Glutamatergic neuron (in vitro differentiated cells): ENCODE measurements around the gene LMF2. TPM values are rescaled to one million over a fixed set of nuclear protein-coding genes. Genes with fewer than 3 reads are reported as not detected.

Experiments used
- DNase-seq: peaks from one replicate; pipeline ENCODE4 v3.0.0; 2022
- H3K27ac Mint-ChIP-seq: one replicate; pipeline ENCODE4 v1.8.0; 2020; ENCODE audit warnings: mild to moderate bottlenecking, mixed read lengths, inconsistent platforms; ENCODE audit not compliant: unreplicated experiment
- H3K27me3 Mint-ChIP-seq: one replicate; pipeline ENCODE4 v1.8.0; 2020; ENCODE audit warnings: mild to moderate bottlenecking, moderate library complexity, mixed read lengths, inconsistent platforms; ENCODE audit not compliant: unreplicated experiment
- H3K36me3 Mint-ChIP-seq: one replicate; pipeline ENCODE4 v1.8.0; 2020; ENCODE audit warnings: mild to moderate bottlenecking, mixed read lengths, inconsistent platforms; ENCODE audit not compliant: unreplicated experiment
- H3K4me1 Mint-ChIP-seq: one replicate; pipeline ENCODE4 v1.8.0; 2020; ENCODE audit warnings: mild to moderate bottlenecking, low read depth, mixed read lengths, inconsistent platforms; ENCODE audit not compliant: unreplicated experiment
- H3K4me3 Mint-ChIP-seq: one replicate; pipeline ENCODE4 v1.8.0; 2020; ENCODE audit warnings: mild to moderate bottlenecking, mixed read lengths, inconsistent platforms; ENCODE audit not compliant: unreplicated experiment
- H3K9me3 Mint-ChIP-seq: one replicate; pipeline ENCODE4 v1.8.0; 2020; ENCODE audit warnings: mild to moderate bottlenecking, moderate library complexity, mixed read lengths, inconsistent platforms; ENCODE audit not compliant: unreplicated experiment
- CTCF ChIP-seq: fragments of 200-600 bp; sonication (generic); IDR thresholded peaks from one replicate; pipeline ENCODE4 v1.5.0; 2021; ENCODE audit not compliant: partially characterized antibody, unreplicated experiment
- total RNA-seq: library from RNA; stranded (reverse); fragmentation: NEBNext Ultra II Directional; extraction: Animal tissue kit (Norgen Biotek cat#: 25700); gene quantifications from one replicate; pipeline ENCODE4 v1.2.1, GENCODE V29; 2021; ENCODE audit not compliant: unreplicated experiment

LMF2 gene
- total RNA-seq, 1 donor from 2014 or later = 62.2 TPM

DNA sequence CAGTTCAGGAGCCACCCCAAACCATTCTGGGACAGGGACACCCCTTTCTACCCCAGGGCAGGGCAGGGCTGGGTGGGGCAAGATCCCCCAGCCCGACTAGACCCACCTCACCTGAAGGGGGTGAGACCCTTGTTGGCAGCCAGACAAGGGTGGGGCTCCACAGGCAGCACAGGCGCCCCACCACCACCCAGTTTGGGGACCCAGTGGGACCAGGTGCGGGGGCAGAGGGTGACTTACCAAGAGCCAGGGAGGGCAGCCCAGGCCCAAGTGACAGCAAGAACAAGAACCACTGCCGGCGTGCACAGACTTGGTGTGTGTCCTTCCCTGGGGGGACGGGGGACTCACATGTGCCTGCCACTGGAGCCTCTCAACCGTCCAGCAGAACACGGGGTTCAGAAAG is 23.9 kb downstream of the LMF2 start:
- H3K27ac Mint-ChIP-seq = no peak overlapping the region
- DNase-seq = peak; percentile 11
- H3K9me3 Mint-ChIP-seq = peaks cover 12% of the 10 kb centered on the region
- no peaks in the 10 kb centered on the region for H3K4me1 Mint-ChIP-seq
- H3K4me3 Mint-ChIP-seq = no peak overlapping the region
- H3K36me3 Mint-ChIP-seq = no peaks in the 10 kb centered on the region
- TF ChIP-seq CTCF = no peak
- peaks cover 18% of the 10 kb centered on the region for H3K27me3 Mint-ChIP-seq

DNA sequence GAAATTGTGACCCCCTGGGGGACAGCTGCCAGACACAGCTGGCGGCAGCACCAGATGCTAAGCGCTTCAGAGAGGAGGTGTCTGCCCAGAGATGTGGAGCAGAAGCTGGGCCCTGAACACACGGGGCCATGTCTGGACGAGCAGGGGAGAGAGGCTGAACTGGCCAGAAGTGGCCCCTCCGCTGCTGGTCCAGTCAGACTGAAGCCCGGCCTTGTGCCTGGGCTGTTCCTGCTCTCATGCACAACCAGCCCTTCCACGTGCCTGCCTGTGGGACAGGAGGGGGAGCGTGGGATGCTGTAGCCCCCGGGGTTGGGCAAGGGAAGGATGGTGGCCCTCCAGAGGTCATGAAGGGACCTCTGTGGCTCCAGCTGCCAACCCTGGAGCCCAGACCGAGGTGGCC is 24.4 kb downstream of the LMF2 start:
- no peak for TF ChIP-seq CTCF
- H3K27ac Mint-ChIP-seq = no peak overlapping the region
- H3K36me3 Mint-ChIP-seq = no peaks in the 10 kb centered on the region

GRCh38 chr22:50482107-50483074 is 25.1 kb downstream of the LMF2 start:
- Mint-ChIP-seq H3K9me3 (peaks cover 12% of the 10 kb centered on the region), H3K36me3 (no peaks in the 10 kb centered on the region), H3K4me3 (peak overlapping the region; percentile 78), H3K27ac (no peak overlapping the region), H3K27me3 (peaks cover 18% of the 10 kb centered on the region), H3K4me1 (peaks cover 2% of the 10 kb centered on the region)
- peak; percentile 55 for DNase-seq
- TF ChIP-seq CTCF = no peak

More for the DNA sequence above, 24.4 kb downstream of the LMF2 start:
- peaks cover 18% of the 10 kb centered on the region for H3K27me3 Mint-ChIP-seq
- no peak for DNase-seq
- H3K4me3 Mint-ChIP-seq = peak overlapping the region; percentile 42
- H3K4me1 Mint-ChIP-seq = no peaks in the 10 kb centered on the region
- peaks cover 12% of the 10 kb centered on the region for H3K9me3 Mint-ChIP-seq

DNA sequence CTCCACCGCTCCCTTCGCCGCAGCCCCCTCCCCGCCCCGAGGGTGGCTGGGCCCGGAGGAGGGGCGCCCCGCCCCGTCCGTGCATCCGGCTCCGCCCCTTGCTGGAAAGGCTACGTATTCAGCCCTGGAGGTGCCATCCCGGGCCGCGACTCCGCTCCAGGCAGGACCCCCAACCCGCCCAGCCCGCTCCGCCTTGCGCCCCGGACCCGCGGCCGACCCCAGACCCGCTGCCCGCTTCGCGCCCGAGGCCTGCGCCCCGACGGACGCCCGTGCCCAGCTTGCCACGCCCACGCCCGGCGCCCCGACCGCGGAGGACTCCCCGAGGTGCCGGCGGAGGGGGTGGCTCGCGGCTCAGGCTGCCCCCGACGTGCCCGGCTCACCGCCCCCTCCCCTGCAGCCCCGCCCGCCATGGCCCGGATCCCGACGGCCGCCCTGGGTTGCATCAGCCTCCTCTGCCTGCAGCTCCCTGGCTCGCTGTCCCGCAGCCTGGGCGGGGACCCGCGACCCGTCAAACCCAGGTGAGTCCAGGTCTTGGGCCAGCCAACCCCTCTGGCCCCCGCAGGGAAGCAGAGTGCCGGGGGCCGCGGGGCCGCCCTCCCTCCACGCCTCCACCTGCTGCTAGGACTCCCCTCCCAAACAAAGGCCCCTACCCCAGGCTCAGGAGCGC is 25.9 kb downstream of the LMF2 start, which contains the start of gene ADM2:
Gene ADM2 (plus strand): TSS at position 104 of the 667 bp plus-strand sequence. CDS start 305 bp downstream, at position 409.
- peaks cover 14% of the 10 kb centered on the region for H3K9me3 Mint-ChIP-seq
- DNase-seq = peak; percentile 78
- no peak for TF ChIP-seq CTCF
- peaks cover 21% of the 10 kb centered on the region for H3K27me3 Mint-ChIP-seq
- no peaks in the 10 kb centered on the region for H3K36me3 Mint-ChIP-seq
- H3K4me3 Mint-ChIP-seq = peak within 1 kb of the TSS; percentile 78
- peak within 1 kb of the TSS; percentile 38 for H3K27ac Mint-ChIP-seq
- peaks cover 10% of the 10 kb centered on the region for H3K4me1 Mint-ChIP-seq
